GM21390 (cell line): ENCODE data around the gene KHNYN.
"Not testable (repeated sequence)": the region's sequence is repeated elsewhere in the genome, so short reads cannot be mapped to it uniquely, and the experiment has no call there.

Experiments
- ATAC-seq: cut with Tn5 transposase; IDR thresholded peaks from one replicate; pipeline ENCODE4 v1.9.1; 2021; ENCODE audit not compliant: unreplicated experiment

KHNYN gene

DNA sequence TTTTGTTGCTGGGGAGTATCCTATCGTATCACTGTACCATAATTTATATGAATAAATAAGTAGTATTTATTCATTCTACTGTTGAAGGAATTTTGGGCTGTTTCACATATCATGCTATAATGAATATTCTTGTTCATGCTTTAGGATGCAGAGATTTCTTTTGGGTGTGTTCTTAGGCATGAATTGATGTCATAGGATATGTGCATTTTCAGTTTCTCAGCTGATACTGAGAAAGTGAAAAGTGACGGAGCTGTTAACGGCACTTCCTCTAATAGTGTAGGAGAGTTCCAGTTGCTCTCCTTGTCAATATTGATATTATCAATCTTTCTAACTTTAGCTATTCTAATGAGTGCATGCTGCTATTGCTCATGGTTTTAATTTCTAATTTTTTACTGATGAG, 36.1 kb downstream of the KHNYN start:
- no peak for ATAC-seq

DNA sequence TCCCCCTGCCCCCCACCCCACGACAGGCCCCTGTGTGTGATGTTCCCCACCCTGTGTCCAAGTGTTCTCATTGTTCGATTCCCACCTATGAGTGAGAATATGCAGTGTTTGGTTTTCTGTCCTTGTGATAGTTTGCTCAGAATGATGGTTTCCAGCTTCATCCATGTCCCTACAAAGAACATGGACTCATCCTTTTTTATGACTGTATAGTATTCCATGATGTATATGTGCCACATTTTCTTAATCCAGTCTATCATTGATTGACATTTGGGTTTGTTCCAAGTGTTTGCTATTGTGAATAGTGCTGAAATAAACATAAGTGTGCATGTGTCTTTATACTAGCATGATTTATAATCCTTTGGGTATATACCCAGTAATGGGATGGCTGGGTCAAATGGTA, 40.7 kb downstream of the KHNYN start:
- not testable (repeated sequence) for ATAC-seq

DNA sequence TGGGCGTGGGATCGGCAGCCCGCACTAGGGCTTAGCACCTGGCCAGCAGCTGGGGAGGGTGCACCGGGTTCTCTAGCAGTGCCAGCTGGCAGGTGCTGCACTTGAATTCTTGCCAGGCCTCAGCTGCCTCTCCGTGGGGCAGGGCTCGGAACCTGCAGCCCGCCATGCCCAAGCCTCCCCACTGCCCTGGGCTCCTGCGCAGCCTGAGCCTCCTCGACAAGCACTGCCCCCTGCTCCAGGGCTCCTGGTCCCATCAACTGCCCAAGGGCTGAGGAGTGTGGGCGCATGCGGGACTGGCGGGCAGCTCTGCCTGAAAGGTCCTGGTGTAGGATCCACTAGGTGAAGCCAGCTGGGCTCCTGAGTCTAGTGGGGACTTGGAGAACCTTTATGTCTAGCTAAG, 43.5 kb downstream of the KHNYN start:
- no peak for ATAC-seq

DNA sequence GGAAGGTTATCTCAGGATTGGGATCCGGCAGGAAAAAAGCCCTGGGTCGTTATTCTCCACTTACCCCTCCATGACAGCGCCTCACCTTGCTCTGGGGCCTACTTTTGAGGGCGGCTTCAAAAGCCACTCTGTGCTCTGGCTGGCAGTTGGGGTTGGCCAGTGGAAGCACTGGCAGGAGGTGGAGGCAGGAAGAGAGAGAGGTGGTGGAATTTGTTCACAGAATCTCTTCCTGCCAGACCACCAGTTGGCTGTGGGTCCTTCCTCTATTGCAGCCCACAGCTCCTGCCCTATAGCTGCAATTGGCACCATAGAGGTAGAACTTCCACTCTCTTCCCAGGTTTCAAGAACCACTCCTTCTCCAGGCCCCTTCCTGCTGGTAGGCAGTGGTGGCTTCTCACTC, 45.5 kb downstream of the KHNYN start:
- ATAC-seq: no peak

DNA sequence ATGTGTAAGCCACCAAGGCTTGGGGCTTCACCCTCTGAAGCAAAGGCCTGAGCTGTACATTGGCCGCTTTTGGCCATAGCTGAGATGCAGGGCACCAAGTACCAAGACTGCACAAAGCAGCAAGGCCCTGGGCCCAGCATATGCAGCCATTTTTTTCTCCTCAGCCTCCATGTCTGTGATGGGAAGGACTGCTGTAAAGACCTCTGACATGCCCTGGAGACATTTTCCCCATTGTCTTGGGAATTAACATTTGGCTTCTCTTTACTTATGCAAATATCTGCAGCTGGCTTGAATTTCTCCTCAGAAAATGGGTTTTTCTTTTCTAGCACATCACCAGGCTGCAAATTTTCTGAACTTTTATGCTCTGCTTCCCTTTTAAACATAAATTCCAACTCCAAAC, 50.2 kb downstream of the KHNYN start:
- ATAC-seq: not testable (repeated sequence)

DNA sequence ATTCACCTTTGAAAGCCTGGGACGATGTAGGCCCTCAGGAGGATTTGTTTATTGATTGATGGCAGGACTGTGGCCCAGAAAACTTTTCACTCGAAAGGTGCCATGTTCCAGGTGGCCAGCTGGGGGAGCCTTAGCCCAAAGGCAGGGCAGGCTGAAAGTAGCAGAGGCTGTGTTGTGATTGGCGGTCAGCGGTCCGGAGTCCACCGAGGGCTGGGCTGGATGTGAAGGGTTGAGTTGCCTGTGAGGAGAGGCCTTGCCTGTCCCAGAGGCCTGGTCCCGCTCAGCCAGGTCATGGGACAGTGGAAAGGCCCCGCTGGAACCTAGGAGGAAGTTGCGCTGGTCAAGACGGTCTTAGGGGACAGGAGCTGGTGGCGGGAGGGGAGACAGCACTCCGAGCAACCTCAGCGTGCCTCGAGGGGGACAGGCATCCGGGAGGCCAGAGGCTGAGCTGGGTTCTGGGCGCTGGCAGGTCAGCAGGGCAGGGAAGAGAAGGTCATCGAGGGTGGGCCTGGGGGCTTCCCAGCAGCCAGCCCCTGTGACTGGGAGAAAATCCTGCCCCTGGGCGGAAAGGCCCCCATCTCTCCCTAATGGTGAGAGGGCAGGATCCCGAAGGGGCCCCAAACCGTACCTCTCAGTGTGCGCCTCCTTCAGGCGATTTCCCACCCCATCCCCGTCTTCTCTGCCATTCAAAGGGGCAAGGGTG, 52.0 kb downstream of the KHNYN start:
- ATAC-seq: peak; percentile 61

DNA sequence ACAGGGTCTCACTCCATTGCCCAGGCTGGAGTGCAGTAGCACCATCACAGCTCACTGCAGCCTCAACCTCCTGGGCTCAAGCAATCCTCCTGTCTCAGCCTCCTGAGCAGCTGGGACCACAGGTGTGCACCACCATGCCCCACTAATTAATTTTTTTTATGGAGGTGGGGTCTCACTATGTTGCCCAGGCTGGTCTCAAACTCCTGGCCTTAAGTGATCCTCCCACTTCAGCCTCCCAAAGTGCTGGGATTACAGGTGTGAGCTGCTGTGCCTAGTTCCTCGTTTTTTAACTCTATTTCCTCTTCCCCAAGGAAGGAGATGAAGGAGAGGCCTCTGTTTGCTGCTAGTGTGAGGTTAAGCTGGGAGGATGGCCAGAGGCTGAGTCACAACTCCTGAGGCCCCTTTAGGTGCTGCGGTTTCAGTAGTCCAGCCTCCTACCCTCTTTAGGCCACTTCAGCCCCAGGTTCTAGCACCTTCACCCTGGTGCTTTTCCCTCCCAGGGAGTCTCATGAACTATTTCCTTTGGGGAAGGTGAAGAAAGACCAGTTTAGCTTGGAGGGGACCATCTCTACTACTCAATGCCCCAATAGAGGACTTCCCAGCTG, 53.0 kb downstream of the KHNYN start:
- ATAC-seq: not testable (repeated sequence)

DNA sequence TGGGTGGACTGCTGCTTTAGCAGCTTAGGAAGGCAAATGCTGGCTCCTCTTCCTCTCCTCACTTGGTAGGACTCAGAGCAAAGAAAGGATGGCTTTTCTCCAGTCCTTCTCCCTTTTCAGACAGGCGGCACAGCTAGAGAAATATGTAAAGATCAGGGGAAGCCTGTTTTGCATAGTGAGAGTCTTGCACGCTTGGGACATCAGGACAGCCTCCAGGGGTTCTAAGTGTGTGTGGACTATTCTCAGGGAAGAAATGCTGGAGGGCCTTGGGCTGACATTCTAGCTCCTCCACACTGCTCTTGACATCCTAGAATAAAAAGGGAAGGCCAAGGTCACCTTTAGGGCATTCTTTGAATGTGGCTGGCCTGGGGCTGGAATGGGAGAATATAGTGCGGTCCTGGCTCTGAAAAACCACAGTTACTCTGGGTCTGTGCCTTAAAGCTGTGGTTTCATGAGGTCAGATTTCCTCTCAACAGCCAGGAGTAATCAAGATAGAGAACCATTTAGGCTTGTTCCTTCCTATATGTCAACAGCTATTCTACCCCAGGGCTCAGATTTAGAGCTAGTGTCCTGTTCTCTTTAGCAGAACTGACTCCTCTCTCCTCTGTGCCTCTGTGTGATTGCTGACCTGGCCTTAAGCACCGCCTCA, 54.0 kb downstream of the KHNYN start:
- ATAC-seq: peak; percentile 60
